ENCODE measurements around the gene TMEM168. TPM values are rescaled to one million over a fixed set of nuclear protein-coding genes. Genes with fewer than 3 reads are reported as not detected.

TMEM168 gene
- total and polyA plus RNA-seq, 2 experiments from 2014 or later: 5.2 to 14.8 TPM

GRCh38 chr7:112792441-112792840 lies 2.2 kb upstream of the TMEM168 start (continued):
- TF ChIP-seq ZNF462 (CRISPR knock-in tag; IDR thresholded peaks at IDR 0.05) (no peak), CREB1 (CRISPR knock-in tag; IDR thresholded peaks at IDR 0.05; ENCODE audit: low read depth) (no peak), NANOG (IDR thresholded peaks at IDR 0.05; ENCODE audit: borderline replicate concordance) (no peak)

DNA sequence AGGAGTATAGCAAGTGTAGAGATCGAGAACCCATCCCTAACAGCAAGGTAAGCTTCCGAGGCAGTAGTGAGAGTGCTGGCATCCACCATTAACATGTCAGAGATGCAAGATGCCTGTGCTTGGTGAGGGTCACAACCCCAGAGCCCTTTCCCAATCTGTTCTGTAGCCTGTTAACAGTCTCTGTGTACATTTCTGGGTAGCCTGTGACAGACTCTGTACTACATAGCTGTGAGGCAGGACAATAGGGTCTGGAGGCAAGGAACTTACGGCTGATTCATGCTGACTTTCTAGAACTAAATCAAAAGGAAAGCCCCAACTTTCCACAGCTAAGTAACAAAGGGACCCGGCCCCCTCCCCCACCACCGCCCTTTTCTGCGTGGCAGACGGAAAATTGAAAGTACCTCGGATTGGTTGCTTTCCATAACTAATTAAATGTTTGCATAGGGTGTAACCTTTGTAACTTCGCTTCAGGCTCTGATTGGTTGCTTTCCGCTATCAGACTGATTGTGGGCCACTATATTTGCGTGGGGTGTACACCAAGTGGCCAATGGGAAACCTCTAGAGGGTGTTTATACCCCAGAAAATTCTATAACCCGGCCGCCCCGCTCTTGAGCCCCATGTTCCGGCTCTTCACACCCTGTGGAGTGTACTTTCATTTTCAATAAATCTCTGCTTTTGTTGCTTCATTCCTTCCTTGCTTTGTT lies 1.4 kb upstream of the TMEM168 start:
- Mint-ChIP-seq H3K9me3 (no peaks in the 10 kb centered on the region; the same call in 2 of the 3 replicates), H3K4me3 (peak overlapping the region; percentile 94; the same call in 1 of the 3 replicates), H3K4me1 (peaks cover 20% of the 10 kb centered on the region), H3K27me3 (ENCODE audit: insufficient read depth, low read depth, poor library complexity) (peaks cover 1% of the 10 kb centered on the region), H3K36me3 (ENCODE audit: low read depth) (no peaks in the 10 kb centered on the region; the same call in 2 of the 3 replicates), H3K27ac (no peak overlapping the region)
- ATAC-seq (no peak), DNase-seq (ENCODE audit: low spot score) (no peak)
- H3K4me2 ChIP-seq: no peak overlapping the region
- H3K27ac ChIP-seq (ENCODE audit: low read depth): no peak overlapping the region
- no peaks in the 10 kb centered on the region; the same call in 1 of the 2 replicates for H4K20me1 ChIP-seq (replicated peaks; ENCODE audit: insufficient read depth)
- H3F3A ChIP-seq (replicated peaks; ENCODE audit: low read depth): peaks cover 4% of the 10 kb centered on the region; the same call in 1 of the 2 replicates
- no peak overlapping the region for H3K4me3 ChIP-seq
- H3K9me2 ChIP-seq (ENCODE audit: insufficient read depth): 0 out of 2 replicates have a peak, but pooled peaks cover 3% of the 10 kb centered on the region
- peaks cover 24% of the 10 kb centered on the region for H3K79me2 ChIP-seq (replicated peaks; ENCODE audit: insufficient read depth)
- H2AFZ ChIP-seq: peak overlapping the region; percentile 76; the same call in 1 of the 2 replicates
- no peaks in the 10 kb centered on the region for H3K36me3 ChIP-seq (ENCODE audit: insufficient read depth)
- peaks cover 15% of the 10 kb centered on the region for H3K4me1 ChIP-seq (ENCODE audit: insufficient read depth)
- H3K27me3 ChIP-seq (ENCODE audit: insufficient read depth): no peaks in the 10 kb centered on the region
- TF ChIP-seq, protein P1, sequence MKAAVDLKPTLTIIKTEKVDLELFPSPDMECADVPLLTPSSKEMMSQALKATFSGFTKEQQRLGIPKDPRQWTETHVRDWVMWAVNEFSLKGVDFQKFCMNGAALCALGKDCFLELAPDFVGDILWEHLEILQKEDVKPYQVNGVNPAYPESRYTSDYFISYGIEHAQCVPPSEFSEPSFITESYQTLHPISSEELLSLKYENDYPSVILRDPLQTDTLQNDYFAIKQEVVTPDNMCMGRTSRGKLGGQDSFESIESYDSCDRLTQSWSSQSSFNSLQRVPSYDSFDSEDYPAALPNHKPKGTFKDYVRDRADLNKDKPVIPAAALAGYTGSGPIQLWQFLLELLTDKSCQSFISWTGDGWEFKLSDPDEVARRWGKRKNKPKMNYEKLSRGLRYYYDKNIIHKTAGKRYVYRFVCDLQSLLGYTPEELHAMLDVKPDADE (IDR thresholded peaks at IDR 0.05): no peak
- TF ChIP-seq ZNF114 (CRISPR knock-in tag; IDR thresholded peaks at IDR 0.05): no peak
- no peak for TF ChIP-seq EZH2phosphoT487 (IDR thresholded peaks at IDR 0.05; ENCODE audit: unreplicated experiment)
